Fibroblast of villous mesenchyme (primary cell): ENCODE data around the gene CCDC82. TPM values are rescaled to one million over a fixed set of nuclear protein-coding genes. Genes with fewer than 3 reads are reported as not detected.
A peak's percentile ranks its signal among the peaks of the same experiment; 100 is the strongest.

Experiments used
- DNase-seq: peaks from one replicate; pipeline ENCODE4 v3.0.0-alpha.2; 2010; ENCODE audit warnings: low read depth
- H3K4me3 ChIP-seq: 2 replicates; pipeline ENCODE4 v1.5.1; 2011; ENCODE audit warnings: low read depth, mild to moderate bottlenecking, low read length
- total RNA-seq: library from RNA; depleted of rRNA; stranded (reverse); fragments of >200 nt; gene quantifications from 2 replicates; pipeline ENCODE4 v1.2.3, GENCODE V29; 2012
- TF ChIP-seq, protein P1 (sequence below): IDR thresholded peaks from 2 replicates; pipeline ENCODE4 v1.5.1; 2012; ENCODE audit warnings: low read depth, mild to moderate bottlenecking, low read length; ENCODE audit not compliant: insufficient read depth

Gene CCDC82
- total RNA-seq, 1 donor: 17.7 TPM

DNA sequence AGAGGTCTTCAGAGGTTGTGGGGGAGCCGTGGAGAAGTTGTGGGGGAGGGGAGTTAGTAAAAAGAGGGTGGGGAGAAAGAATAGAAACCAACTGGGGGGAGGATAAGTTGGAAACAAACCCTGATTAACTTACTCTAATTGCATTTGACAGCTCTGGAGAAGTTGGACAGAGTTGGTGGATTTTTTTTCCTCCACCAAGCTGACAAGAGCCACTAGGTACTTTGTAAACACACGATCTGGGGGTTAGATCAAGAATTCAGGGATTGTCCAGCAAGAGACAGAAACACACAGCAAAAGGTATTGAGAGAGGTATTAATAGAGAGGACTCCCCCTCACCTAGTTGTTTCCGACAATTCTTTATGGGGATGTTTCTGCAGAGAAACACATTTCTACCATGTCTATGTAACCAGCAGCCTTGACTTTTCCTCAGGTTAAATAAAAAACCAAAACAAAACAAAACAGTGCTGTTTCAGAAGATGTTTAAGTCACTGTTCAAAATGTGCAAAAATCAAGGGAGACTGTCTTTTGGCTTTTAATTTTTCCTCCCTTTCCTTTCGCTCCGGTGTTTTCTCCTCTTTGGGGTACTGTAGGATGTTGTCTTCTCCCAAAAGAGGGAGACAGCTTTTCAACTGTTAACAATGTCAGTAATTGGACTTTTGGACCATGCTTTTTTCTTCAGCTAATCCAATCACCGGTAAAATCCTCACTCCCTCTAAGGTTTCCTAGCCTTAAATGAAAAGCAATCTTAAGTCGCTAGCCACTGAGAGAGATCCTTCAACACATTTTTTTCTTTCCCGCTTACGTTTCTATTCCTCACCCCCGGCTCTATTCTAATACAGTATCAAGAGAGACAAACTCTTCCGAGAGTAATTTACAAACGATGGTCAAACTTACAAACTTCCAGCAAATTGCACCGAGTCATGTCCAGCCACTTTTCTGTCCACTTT lies 47.4 kb downstream of the CCDC82 start:
- DNase-seq: no peak
- TF ChIP-seq, protein P1, sequence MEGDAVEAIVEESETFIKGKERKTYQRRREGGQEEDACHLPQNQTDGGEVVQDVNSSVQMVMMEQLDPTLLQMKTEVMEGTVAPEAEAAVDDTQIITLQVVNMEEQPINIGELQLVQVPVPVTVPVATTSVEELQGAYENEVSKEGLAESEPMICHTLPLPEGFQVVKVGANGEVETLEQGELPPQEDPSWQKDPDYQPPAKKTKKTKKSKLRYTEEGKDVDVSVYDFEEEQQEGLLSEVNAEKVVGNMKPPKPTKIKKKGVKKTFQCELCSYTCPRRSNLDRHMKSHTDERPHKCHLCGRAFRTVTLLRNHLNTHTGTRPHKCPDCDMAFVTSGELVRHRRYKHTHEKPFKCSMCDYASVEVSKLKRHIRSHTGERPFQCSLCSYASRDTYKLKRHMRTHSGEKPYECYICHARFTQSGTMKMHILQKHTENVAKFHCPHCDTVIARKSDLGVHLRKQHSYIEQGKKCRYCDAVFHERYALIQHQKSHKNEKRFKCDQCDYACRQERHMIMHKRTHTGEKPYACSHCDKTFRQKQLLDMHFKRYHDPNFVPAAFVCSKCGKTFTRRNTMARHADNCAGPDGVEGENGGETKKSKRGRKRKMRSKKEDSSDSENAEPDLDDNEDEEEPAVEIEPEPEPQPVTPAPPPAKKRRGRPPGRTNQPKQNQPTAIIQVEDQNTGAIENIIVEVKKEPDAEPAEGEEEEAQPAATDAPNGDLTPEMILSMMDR: no peak
- H3K4me3 ChIP-seq: peak overlapping the region; percentile 67

- TF ChIP-seq, protein P1: peak; percentile 58
- H3K4me3 ChIP-seq: peak overlapping the region; percentile 67
- peak; percentile 51 for DNase-seq
Observed at GRCh38 chr11:96341211-96342013, 48.3 kb downstream of the CCDC82 start.

GRCh38 chr11:96340555-96340885 lies 49.2 kb downstream of the CCDC82 start:
- TF ChIP-seq, protein P1: no peak
- H3K4me3 ChIP-seq: peak overlapping the region; percentile 67
- no peak for DNase-seq

- DNase-seq: no peak
- H3K4me3 ChIP-seq: peak overlapping the region; percentile 67
- TF ChIP-seq, protein P1: no peak
Observed at GRCh38 chr11:96339706-96340554, 49.8 kb downstream of the CCDC82 start.

- peak; percentile 67 for DNase-seq
- H3K4me3 ChIP-seq: peak overlapping the region; percentile 67
- TF ChIP-seq, protein P1: no peak
Observed at GRCh38 chr11:96338910-96339705, 50.6 kb downstream of the CCDC82 start.
